Measurements from ENCODE around the gene CADPS2.

DNA sequence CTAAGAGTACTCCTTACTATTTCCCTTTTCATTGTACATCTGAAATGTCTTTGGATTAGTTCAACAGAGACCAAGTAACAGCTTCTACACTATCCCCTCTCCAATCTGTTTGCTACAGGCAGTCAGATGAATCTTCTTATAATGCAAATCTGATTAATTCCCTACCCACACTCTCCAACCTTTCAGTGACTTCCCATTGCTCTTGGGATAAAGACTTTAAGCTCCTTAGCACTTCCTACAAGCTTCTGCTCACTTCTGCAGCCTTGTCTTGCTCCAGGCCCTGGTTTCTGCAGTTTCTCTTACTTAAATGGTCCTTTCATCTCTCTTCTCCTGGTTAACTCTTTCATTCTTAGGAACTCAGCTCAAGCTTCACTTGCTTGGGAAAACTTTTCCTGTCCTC lies 516.5 kb downstream of the CADPS2 start:
- TF ChIP-seq POLR2A (IDR thresholded peaks at IDR 0.05) (no peak), POLR2AphosphoS5 (IDR thresholded peaks at IDR 0.05) (no peak)
- TF ChIP-seq, protein P1, sequence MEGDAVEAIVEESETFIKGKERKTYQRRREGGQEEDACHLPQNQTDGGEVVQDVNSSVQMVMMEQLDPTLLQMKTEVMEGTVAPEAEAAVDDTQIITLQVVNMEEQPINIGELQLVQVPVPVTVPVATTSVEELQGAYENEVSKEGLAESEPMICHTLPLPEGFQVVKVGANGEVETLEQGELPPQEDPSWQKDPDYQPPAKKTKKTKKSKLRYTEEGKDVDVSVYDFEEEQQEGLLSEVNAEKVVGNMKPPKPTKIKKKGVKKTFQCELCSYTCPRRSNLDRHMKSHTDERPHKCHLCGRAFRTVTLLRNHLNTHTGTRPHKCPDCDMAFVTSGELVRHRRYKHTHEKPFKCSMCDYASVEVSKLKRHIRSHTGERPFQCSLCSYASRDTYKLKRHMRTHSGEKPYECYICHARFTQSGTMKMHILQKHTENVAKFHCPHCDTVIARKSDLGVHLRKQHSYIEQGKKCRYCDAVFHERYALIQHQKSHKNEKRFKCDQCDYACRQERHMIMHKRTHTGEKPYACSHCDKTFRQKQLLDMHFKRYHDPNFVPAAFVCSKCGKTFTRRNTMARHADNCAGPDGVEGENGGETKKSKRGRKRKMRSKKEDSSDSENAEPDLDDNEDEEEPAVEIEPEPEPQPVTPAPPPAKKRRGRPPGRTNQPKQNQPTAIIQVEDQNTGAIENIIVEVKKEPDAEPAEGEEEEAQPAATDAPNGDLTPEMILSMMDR (IDR thresholded peaks at IDR 0.05), result no peak
